Astrocyte of the spinal cord (primary cell): ENCODE measurements around the gene CEP128.

Experiments
- DNase-seq: peaks from one replicate; pipeline ENCODE4 v3.0.0; 2011; ENCODE audit warnings: low read depth, low spot score
- H3K4me3 ChIP-seq: 2 replicates; pipeline ENCODE4 v1.5.1; 2011; ENCODE audit warnings: low read depth, mild to moderate bottlenecking, low read length, moderate library complexity
- in situ Hi-C: cut with HindIII; loops from 2 replicates; pipeline ENCODE4 v1.10.0; 2017; ENCODE audit warnings: low sequenced_read_pairs
- TF ChIP-seq, protein P1 (sequence below): IDR thresholded peaks from 2 replicates; pipeline ENCODE4 v1.5.1; 2012; ENCODE audit warnings: low read depth, mild to moderate bottlenecking, low read length, inconsistent platforms

Gene CEP128

DNA sequence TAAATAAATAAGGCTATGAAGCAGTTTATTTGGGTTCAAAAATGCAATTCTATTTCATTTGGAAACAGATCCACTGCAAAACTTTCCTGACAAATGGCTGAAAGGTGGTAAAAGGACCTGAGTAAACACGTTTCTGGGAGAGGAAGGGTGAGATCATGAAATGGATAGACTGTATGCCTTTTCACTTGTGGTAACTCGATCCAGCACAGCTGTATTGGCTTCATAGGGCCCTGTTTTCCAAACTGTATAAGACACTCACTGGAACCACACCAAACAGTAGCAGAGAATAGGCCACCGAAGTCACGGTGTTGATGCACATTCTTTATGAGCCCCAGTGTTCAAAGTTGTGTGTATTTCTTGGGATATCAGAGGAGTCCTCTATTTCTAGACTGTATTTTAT lies 405.1 kb downstream of the CEP128 start:
- DNase-seq, result no peak
- no peak overlapping the region for H3K4me3 ChIP-seq
- TF ChIP-seq, protein P1, sequence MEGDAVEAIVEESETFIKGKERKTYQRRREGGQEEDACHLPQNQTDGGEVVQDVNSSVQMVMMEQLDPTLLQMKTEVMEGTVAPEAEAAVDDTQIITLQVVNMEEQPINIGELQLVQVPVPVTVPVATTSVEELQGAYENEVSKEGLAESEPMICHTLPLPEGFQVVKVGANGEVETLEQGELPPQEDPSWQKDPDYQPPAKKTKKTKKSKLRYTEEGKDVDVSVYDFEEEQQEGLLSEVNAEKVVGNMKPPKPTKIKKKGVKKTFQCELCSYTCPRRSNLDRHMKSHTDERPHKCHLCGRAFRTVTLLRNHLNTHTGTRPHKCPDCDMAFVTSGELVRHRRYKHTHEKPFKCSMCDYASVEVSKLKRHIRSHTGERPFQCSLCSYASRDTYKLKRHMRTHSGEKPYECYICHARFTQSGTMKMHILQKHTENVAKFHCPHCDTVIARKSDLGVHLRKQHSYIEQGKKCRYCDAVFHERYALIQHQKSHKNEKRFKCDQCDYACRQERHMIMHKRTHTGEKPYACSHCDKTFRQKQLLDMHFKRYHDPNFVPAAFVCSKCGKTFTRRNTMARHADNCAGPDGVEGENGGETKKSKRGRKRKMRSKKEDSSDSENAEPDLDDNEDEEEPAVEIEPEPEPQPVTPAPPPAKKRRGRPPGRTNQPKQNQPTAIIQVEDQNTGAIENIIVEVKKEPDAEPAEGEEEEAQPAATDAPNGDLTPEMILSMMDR, result no peak
- in situ Hi-C loops, result no loop called here

DNA sequence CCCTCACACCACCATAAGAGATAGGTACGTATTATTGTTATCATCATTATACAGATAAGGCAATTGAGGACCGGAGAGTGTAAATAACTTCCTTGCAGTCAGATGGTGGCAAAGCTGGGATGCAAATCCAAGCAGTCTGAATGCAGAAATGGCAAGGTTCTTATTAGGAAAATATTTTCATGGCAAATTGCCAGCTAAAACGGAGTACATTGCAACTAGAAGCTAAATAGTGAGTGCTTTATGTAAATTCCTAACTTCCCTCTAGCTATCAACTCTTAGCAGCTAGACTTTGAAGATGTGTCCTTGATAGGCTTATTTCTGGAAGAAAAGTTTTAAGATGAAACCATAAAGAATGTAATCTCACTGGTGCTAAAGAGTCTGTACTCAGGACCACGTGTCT lies 406.4 kb downstream of the CEP128 start:
- in situ Hi-C loops, result no loop called here
- no peak for DNase-seq
- no peak overlapping the region for H3K4me3 ChIP-seq
- TF ChIP-seq, protein P1, result no peak

DNA sequence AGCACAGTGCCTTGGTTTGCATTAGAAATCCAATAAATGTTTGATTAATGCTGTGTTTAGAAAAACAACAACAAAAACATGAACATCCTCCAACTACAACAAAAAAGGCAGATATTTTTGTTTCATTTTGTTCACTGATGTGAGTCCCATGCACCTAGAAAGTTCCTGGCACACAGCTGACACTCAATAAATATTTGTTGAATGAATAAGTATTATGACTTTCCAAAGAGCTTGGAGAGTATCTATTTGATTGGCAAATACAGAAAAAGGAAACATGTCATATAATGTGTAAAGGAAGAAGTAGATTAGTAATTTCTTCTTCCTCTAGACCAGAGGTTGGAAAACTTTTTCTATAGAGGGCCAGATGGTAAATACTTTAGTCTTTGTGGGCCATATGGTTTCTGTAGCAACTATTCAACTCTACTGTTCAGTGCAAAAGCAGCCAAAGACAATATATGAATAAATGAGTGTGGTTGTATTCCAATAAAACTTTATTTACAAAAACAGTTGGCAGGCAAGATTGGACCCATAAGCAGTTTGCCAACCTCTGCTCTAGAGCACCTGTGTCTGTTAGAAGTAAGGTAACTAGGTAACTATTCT lies 417.9 kb downstream of the CEP128 start:
- in situ Hi-C loops, result no loop called here
- H3K4me3 ChIP-seq, result no peak overlapping the region
- TF ChIP-seq, protein P1, result no peak
- DNase-seq, result peak; percentile 11

DNA sequence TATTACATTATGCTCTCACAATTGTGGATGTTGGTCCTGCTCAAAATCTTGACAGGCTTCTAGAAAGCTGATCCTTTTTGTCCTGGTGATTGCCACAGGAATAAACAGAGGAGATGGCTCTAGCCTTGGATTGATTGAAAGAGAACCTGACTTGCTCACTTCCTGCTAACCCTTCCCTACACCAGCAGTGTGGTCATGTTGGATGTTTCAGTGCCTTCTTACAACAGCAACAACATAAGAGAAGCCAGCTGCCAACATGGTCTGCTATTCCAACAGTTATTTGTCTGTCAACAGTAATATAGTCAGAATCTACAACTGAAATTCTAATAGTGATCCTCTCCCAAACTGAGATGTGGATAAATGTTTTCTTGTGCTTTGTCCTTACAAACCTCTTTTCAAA lies 418.6 kb downstream of the CEP128 start:
- DNase-seq, result no peak
- TF ChIP-seq, protein P1, result no peak
- in situ Hi-C loops, result no loop called here
- H3K4me3 ChIP-seq, result no peak overlapping the region

DNA sequence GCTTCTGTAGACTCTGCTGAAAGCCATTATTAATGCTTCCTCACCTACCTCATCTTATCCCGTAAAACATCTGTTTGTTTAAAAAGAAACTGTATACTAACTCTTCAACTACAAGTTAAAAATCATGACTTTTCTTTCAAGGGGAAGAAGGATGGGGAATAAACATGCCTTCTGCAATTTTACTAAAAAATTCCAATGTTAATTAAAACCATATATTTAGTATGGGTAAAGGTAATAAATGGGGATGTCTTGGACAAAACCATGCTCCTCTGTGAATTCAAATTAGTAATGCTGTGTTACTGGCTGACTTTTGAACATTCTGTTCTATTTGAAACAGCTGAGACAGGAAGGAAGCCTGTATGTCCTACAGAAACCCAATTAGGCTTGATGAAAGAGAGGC lies 419.1 kb downstream of the CEP128 start:
- in situ Hi-C loops, result no loop called here
- TF ChIP-seq, protein P1, result no peak
- H3K4me3 ChIP-seq, result no peak overlapping the region
- no peak for DNase-seq

DNA sequence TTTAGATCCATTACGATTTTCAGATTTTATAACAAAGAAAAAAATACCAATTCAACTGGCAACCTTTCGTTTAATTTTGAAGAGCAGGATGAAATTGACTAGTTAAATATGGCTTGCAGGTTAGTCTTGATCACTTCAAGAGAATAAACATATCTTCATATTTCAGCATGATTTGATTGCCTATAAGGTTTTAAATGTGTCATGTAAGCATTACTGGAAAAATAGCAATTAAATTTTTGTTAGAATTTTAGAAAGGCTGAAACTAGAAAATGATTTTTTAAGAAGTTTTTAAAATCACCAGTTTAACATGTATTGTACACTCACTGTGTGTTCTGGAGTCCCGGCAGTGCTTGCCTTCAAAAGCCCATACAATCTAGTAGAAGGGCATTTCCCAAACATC lies 420.1 kb downstream of the CEP128 start:
- no peak overlapping the region for H3K4me3 ChIP-seq
- TF ChIP-seq, protein P1, result no peak

DNA sequence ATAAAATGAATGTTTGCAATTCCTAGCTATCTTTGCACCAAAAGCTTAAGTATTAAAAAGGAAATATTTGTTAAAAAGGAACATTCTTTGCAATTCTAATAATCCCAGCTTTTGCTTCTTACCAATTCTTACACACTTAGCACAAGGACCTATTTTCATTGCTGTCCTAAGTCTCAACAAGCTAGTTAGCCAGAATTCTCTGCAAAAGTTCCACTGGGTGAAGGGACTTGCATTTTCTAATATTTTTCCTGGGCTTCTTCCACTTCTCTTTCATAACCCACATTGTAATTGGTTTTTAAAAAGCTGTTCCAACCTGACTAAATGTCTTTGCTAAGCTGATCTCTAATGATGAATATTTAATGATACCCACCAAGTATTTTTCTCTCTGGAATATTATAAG lies 422.5 kb downstream of the CEP128 start:
- no peak for DNase-seq
- in situ Hi-C loops, result no loop called here
- no peak overlapping the region for H3K4me3 ChIP-seq

More for the DNA sequence above, 420.1 kb downstream of the CEP128 start:
- no peak for DNase-seq
- in situ Hi-C loops, result no loop called here

More for the DNA sequence above, 422.5 kb downstream of the CEP128 start:
- TF ChIP-seq, protein P1, result no peak
